ENCODE results near the gene CCL8. TPM values are rescaled to one million over a fixed set of nuclear protein-coding genes. Genes with fewer than 3 reads are reported as not detected.

Gene CCL8
- total and polyA plus RNA-seq, 2 donors (not counting 1 experiment from before 2014, with no cell fraction given) = 0.27 to 0.50 TPM

DNA sequence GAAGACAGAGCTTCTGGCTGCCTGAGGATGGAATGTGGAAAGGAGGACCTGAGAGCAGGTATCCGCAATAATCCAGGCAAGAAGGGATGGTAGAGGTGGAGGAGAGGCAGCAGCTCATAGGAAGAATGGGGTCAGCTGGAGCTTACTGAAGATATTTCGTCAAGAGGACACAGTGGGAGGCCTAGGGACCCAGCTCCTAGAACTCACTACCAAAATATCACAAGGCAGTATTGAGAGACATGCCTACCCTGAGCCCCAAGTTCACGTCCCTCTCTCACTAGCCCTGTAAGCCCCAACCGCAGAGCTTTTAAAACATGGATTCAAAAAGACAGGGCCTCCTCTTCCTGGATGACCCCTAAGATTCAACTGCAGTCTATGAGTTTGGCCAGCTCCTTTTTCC lies 14.2 kb upstream of the CCL8 start:
- Histone ChIP-seq H3K9me3 (ENCODE audit: control insufficient read depth, insufficient read depth, low read depth, low read length) (no peaks in the 10 kb centered on the region), H3K79me2 (ENCODE audit: control insufficient read depth, insufficient read depth, low read length) (no peaks in the 10 kb centered on the region), H4K20me1 (ENCODE audit: control insufficient read depth, extremely low read depth, insufficient read depth, low read length) (no peaks in the 10 kb centered on the region), H3K4me1 (ENCODE audit: control insufficient read depth, extremely low read depth, insufficient read depth, low read length) (peaks cover 17% of the 10 kb centered on the region), H3K4me2 (ENCODE audit: extremely low read depth, insufficient read depth, low read length) (no peak overlapping the region), H2AFZ (ENCODE audit: low read length) (no peak overlapping the region), H3K27me3 (ENCODE audit: control insufficient read depth, insufficient read depth, low read length) (no peaks in the 10 kb centered on the region), H3K9ac (ENCODE audit: insufficient read depth, low read length) (no peak overlapping the region), H3K36me3 (ENCODE audit: control insufficient read depth, insufficient read depth, low read length) (no peaks in the 10 kb centered on the region), H3K4me3 (replicated peaks in 1 of 4; ENCODE audit: control extremely low read depth in 1 of 4, insufficient read depth in 1 of 4, low read depth in 3 of 4, low read length in 4 of 4) (no peak overlapping the region), H3K27ac (ENCODE audit: insufficient read depth, low read length) (no peak overlapping the region)
- TF ChIP-seq, protein P1, sequence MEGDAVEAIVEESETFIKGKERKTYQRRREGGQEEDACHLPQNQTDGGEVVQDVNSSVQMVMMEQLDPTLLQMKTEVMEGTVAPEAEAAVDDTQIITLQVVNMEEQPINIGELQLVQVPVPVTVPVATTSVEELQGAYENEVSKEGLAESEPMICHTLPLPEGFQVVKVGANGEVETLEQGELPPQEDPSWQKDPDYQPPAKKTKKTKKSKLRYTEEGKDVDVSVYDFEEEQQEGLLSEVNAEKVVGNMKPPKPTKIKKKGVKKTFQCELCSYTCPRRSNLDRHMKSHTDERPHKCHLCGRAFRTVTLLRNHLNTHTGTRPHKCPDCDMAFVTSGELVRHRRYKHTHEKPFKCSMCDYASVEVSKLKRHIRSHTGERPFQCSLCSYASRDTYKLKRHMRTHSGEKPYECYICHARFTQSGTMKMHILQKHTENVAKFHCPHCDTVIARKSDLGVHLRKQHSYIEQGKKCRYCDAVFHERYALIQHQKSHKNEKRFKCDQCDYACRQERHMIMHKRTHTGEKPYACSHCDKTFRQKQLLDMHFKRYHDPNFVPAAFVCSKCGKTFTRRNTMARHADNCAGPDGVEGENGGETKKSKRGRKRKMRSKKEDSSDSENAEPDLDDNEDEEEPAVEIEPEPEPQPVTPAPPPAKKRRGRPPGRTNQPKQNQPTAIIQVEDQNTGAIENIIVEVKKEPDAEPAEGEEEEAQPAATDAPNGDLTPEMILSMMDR (conservative IDR thresholded peaks at IDR 0.05 in 1 of 2, IDR thresholded peaks at IDR 0.05 in 1 of 2; ENCODE audit: low read depth in 1 of 2, low read length in 2 of 2) = no peak
- TF ChIP-seq EZH2 (IDR thresholded peaks at IDR 0.05; ENCODE audit: low read length, missing control alignments) = no peak
- no peak for DNase-seq (ENCODE audit: low read depth in 2 of 2)

DNA sequence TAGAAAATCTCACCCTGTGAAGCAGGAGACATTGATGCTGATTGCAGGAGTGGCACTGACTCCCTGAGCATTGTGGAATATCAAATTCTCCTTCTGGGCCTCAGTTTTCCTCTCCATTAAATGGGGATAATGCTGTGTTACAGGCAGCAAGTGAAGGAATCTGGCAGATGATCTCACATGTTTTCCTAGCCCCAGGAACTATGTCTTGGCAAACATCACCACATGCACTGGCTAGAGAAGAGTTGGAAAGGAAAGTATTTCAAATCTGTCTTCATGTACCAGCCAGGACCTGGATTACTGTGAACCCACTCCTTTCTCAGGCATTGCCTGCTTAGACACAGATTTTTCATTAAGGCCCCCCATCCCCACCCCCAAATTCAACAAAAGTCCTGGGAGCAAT lies 13.6 kb upstream of the CCL8 start:
- no peaks in the 10 kb centered on the region for H3K36me3 ChIP-seq (ENCODE audit: control insufficient read depth, insufficient read depth, low read length)

DNA sequence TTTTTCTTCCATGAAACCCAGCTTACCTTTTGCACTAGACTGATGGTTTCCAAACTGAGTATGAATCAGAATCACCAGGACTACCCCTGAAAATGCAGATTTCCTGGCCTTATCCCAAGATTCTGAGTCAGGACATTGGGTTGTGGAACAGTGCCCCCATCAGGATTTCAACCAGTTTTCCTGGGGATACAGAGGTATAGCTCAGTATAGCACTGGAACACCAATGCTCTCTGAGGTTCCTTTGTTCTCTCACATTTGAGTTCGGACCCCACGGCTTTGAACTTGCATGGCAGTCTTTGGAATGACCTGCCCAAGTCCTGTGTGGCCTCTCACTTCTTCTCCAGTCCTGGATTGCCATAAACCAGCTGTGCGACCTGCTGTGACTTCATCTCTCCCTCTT lies 12.8 kb upstream of the CCL8 start:
- no peak overlapping the region for H3K4me2 ChIP-seq (ENCODE audit: extremely low read depth, insufficient read depth, low read length)
- H4K20me1 ChIP-seq (ENCODE audit: control insufficient read depth, extremely low read depth, insufficient read depth, low read length) = no peaks in the 10 kb centered on the region
- peak overlapping the region; percentile 36 for H3K27ac ChIP-seq (ENCODE audit: insufficient read depth, low read length)
- DNase-seq (ENCODE audit: low read depth in 2 of 2) = peak; percentile 70 to 73
- no peaks in the 10 kb centered on the region for H3K36me3 ChIP-seq (ENCODE audit: control insufficient read depth, insufficient read depth, low read length)
- no peaks in the 10 kb centered on the region for H3K79me2 ChIP-seq (ENCODE audit: control insufficient read depth, insufficient read depth, low read length)
- peaks cover 12% of the 10 kb centered on the region for H3K4me1 ChIP-seq (ENCODE audit: control insufficient read depth, extremely low read depth, insufficient read depth, low read length)
- no peak for TF ChIP-seq EZH2 (IDR thresholded peaks at IDR 0.05; ENCODE audit: low read length, missing control alignments)
- TF ChIP-seq, protein P1 (conservative IDR thresholded peaks at IDR 0.05 in 1 of 2, IDR thresholded peaks at IDR 0.05 in 1 of 2; ENCODE audit: low read depth in 1 of 2, low read length in 2 of 2) = peak; percentile 50 to 68
- H3K9ac ChIP-seq (ENCODE audit: insufficient read depth, low read length) = no peak overlapping the region
- H3K4me3 ChIP-seq (replicated peaks in 1 of 4; ENCODE audit: control extremely low read depth in 1 of 4, insufficient read depth in 1 of 4, low read depth in 3 of 4, low read length in 4 of 4) = no peak overlapping the region
- H2AFZ ChIP-seq (ENCODE audit: low read length) = no peak overlapping the region
- H3K27me3 ChIP-seq (ENCODE audit: control insufficient read depth, insufficient read depth, low read length) = no peaks in the 10 kb centered on the region
- no peaks in the 10 kb centered on the region for H3K9me3 ChIP-seq (ENCODE audit: control insufficient read depth, insufficient read depth, low read depth, low read length)

More for the DNA sequence above, 13.6 kb upstream of the CCL8 start:
- H3K27ac ChIP-seq (ENCODE audit: insufficient read depth, low read length) = no peak overlapping the region
- no peaks in the 10 kb centered on the region for H3K27me3 ChIP-seq (ENCODE audit: control insufficient read depth, insufficient read depth, low read length)
- no peaks in the 10 kb centered on the region for H3K79me2 ChIP-seq (ENCODE audit: control insufficient read depth, insufficient read depth, low read length)
- no peaks in the 10 kb centered on the region for H4K20me1 ChIP-seq (ENCODE audit: control insufficient read depth, extremely low read depth, insufficient read depth, low read length)
- H3K9me3 ChIP-seq (ENCODE audit: control insufficient read depth, insufficient read depth, low read depth, low read length) = no peaks in the 10 kb centered on the region
- H3K9ac ChIP-seq (ENCODE audit: insufficient read depth, low read length) = no peak overlapping the region
- no peak overlapping the region for H3K4me2 ChIP-seq (ENCODE audit: extremely low read depth, insufficient read depth, low read length)
- peak in 1 of 2 donors; percentile 38 for DNase-seq (ENCODE audit: low read depth in 2 of 2)
- H2AFZ ChIP-seq (ENCODE audit: low read length) = no peak overlapping the region
- peaks cover 15% of the 10 kb centered on the region for H3K4me1 ChIP-seq (ENCODE audit: control insufficient read depth, extremely low read depth, insufficient read depth, low read length)
- no peak overlapping the region for H3K4me3 ChIP-seq (replicated peaks in 1 of 4; ENCODE audit: control extremely low read depth in 1 of 4, insufficient read depth in 1 of 4, low read depth in 3 of 4, low read length in 4 of 4)
- TF ChIP-seq, protein P1 (conservative IDR thresholded peaks at IDR 0.05 in 1 of 2, IDR thresholded peaks at IDR 0.05 in 1 of 2; ENCODE audit: low read depth in 1 of 2, low read length in 2 of 2) = no peak
- TF ChIP-seq EZH2 (IDR thresholded peaks at IDR 0.05; ENCODE audit: low read length, missing control alignments) = no peak
